OCI-LY1 (cell line): ENCODE results near the gene ARFGEF3.

Experiments
- EZH2 ChIP-seq: fragments of 200-600 bp; sonication (generic), shearing (Covaris generic); IDR thresholded peaks from 2 replicates; pipeline ENCODE4 v1.8.0; 2017; ENCODE audit warnings: borderline replicate concordance, mixed run types, mild to moderate bottlenecking, antibody characterized with exemption, low read length, moderate library complexity, mixed read lengths
- TF ChIP-seq, protein P1 (sequence below): fragments of 200-600 bp; sonication (generic), shearing (Covaris generic); IDR thresholded peaks from 2 replicates; pipeline ENCODE4 v1.5.1; 2017; ENCODE audit warnings: mild to moderate bottlenecking, antibody characterized with exemption, low read length, moderate library complexity, mixed read lengths

DNA sequence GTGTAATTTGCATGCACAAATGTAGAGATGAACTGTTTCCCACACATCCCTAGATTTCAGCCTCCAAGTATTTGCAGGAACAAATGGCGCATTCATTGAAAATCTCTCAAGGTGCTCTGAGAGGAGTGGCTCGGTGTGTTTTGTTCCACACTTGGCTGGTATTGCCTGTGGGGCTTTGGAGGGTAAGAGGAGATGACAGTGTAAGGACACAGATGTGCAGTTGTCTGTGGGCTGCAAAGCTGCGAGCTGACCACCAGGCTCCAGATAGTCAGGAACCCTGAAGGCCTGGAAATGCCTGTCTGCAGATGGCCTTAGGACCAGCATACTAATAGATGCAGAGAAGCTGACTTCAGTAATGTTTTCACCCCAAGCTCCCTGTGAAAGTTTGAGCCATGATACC is 114.2 kb downstream of the ARFGEF3 start:
- TF ChIP-seq, protein P1, sequence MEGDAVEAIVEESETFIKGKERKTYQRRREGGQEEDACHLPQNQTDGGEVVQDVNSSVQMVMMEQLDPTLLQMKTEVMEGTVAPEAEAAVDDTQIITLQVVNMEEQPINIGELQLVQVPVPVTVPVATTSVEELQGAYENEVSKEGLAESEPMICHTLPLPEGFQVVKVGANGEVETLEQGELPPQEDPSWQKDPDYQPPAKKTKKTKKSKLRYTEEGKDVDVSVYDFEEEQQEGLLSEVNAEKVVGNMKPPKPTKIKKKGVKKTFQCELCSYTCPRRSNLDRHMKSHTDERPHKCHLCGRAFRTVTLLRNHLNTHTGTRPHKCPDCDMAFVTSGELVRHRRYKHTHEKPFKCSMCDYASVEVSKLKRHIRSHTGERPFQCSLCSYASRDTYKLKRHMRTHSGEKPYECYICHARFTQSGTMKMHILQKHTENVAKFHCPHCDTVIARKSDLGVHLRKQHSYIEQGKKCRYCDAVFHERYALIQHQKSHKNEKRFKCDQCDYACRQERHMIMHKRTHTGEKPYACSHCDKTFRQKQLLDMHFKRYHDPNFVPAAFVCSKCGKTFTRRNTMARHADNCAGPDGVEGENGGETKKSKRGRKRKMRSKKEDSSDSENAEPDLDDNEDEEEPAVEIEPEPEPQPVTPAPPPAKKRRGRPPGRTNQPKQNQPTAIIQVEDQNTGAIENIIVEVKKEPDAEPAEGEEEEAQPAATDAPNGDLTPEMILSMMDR, result no peak
- TF ChIP-seq EZH2, result no peak
